Aorta (tissue), 5 donors: ENCODE data around the gene TRIM47. TPM values are rescaled to one million over a fixed set of nuclear protein-coding genes. Genes with fewer than 3 reads are reported as not detected.

ENCODE experiments used
- ATAC-seq: fragments of 200-7000 bp; cut with Tn5 transposase; one replicate; pipeline ENCODE4 v1.9.1; 2022; ENCODE audit warnings: moderate library complexity; ENCODE audit not compliant: low FRiP score
- DNase-seq, 2 donors: peaks; one replicate each; pipeline ENCODE4 v3.0.0-alpha.2; 2020
- H3K27ac ChIP-seq, 2 donors: one replicate each; pipeline ENCODE4 v1.5.1; 2013; ENCODE audit warnings: low read length in 2 of 2, mild to moderate bottlenecking in 2 of 2, moderate library complexity in 2 of 2, control low read depth in 1 of 2, inconsistent platforms in 1 of 2, low read depth in 1 of 2
- H3K27me3 ChIP-seq, 2 donors: one replicate each; pipeline ENCODE4 v1.6.1; 2013; ENCODE audit warnings: control low read depth in 1 of 2, low read length in 1 of 2, mild to moderate bottlenecking in 1 of 2, moderate library complexity in 1 of 2; ENCODE audit not compliant: insufficient read depth in 2 of 2, control insufficient read depth in 1 of 2
- H3K36me3 ChIP-seq, 2 donors: one replicate each; pipeline ENCODE4 v1.6.1; 2013; ENCODE audit warnings: control low read depth in 1 of 2, low read length in 1 of 2, mild to moderate bottlenecking in 1 of 2; ENCODE audit not compliant: insufficient read depth in 2 of 2, control insufficient read depth in 1 of 2
- H3K4me1 ChIP-seq, 2 donors: one replicate each; pipeline ENCODE4 v1.6.1; 2013; ENCODE audit warnings: low read length in 2 of 2, control low read depth in 1 of 2, mild to moderate bottlenecking in 1 of 2, moderate library complexity in 1 of 2; ENCODE audit not compliant: insufficient read depth in 2 of 2, control insufficient read depth in 1 of 2
- H3K4me3 ChIP-seq, 2 donors: one replicate each; pipeline ENCODE4 v1.5.1; 2013; ENCODE audit warnings: low read length in 2 of 2, control low read depth in 1 of 2, mild to moderate bottlenecking in 1 of 2
- H3K9me3 ChIP-seq: one replicate; pipeline ENCODE4 v1.6.1; 2013; ENCODE audit warnings: mild to moderate bottlenecking, low read length; ENCODE audit not compliant: control insufficient read depth
- WGBS, 2 donors: extraction: QIAGEN DNeasy Blood & Tissue Kit; methylation state at CpG; one replicate each; pipeline ENCODE4 v1.1.7; 2013; 5-methylcytosine and 5-hydroxymethylcytosine counted together
- intact Hi-C, 2 donors: fragments of 100-400 bp; cut with DNase I; formaldehyde crosslinking; loops; one replicate each; pipeline versions ENCODE4 v1.14.2 to v1.15.0; 2022
- polyA plus RNA-seq, 2 donors: library from polyadenylated mRNA; stranded (reverse); fragments of 200-250 nt; gene quantifications; one replicate each; pipeline ENCODE4 v1.2.3, GENCODE V29; 2013
- total RNA-seq, 2 donors: library from RNA; stranded (reverse); fragmentation: NEBNext Ultra II Directional; extraction: Animal tissue kit (Norgen Biotek cat#: 25700); gene quantifications; one replicate each; pipeline ENCODE4 v1.2.1, GENCODE V29; 2021
- donor health status: healthy with polysubstance abuse.
- donor health status: Bipolar disorder and iron deficiency.
- donor health status: DM: no; HTN: no; CAD: no.
- donor health status: DM: no; HTN: no; CAD: no.
- donor health status: DM: yes; HTN: yes; CAD: no.

Gene TRIM47
- total and polyA plus RNA-seq, 4 donors, result 15.7 to 88.5 (median 43.7) TPM

DNA sequence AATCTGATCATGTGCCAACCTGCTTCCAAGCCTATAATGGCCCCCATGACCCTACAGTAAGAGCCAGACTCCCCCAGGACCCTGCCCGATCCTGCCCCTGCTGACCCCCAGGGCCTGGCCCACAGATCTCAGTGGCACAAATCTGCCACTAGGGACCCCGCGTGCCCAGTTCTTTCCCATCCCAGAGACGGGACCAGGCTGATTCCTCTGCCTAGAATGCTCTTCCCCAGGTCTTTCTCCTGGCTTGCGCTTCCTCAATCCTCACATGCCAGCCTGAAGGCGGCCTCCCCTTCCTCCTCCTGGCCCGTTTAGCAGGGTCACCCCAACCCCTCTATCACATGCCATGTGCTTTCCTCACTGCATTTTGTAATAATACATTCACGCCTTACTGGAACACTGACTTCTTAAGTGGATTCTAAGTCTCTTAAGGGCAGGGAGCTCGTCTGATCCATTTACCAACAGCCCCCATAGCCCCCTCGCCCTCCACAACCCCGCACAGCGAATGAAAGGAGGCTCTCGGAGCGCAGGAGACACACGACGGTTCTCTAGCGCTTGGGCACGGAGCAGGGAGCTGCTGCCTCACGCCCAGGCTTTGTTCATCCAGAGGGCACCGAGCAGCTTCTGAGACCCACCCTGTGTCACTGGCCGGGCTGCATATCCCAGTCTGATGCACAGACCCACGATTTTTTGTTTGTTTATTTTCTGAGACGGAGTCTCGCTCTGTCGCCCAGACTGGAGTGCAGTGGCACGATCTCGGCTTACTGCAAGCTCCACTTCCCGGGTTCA is 17.2 kb upstream of the TRIM47 start:
- Histone ChIP-seq H3K4me3 (no peak overlapping the region), H3K4me1 (no peaks in the 10 kb centered on the region), H3K36me3 (peaks cover 0 to 1% of the 10 kb centered on the region in 2 donors), H3K27ac (no peak overlapping the region), H3K27me3 (no peaks in the 10 kb centered on the region), H3K9me3 (no peaks in the 10 kb centered on the region)
- no peak for ATAC-seq
- WGBS, 2 donors, result 32 to 35% methylated on average over 28 of the region's 28 CpGs
- DNase-seq, result no peak
- intact Hi-C loops, result loop anchor here in 1 of 2 donors (1.0 kb wide), 1 partner anchor 40 kb away; the partner anchor contains the start of gene WBP2

DNA sequence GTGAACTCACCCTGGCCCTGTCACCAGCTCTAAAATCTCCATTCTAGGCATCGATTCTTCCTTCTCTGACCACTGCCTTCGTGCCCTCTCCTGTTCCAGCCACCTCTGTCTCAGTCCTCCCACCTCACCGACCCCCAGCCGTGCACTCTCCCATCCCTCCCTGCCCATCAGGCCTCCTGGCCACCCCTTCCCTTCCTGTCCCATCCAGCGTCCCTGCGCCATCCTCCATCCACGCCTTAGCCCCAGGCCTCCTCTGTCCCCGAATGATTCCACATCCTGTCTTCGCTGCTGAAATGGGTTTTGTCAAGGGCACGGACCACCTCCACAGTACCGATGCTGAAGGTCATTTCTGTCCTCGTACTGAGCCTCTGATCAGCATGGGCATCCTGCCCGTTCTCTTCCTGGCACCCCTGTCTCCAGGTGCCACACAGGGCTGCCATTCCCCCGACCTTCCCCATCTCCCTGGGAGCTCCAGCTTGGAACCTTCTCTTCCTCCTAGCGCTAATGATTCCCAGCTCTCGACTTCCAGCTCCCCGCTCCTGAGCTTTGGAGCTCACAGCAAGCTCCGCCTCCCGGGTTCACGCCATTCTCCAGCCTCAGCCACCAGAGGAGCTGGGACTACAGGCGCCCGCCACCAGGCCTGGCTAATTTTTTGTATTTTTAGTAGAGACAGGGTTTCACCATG is 15.8 kb upstream of the TRIM47 start:
- no peak for ATAC-seq
- H3K9me3 ChIP-seq, result no peaks in the 10 kb centered on the region
- 74 to 82% methylated on average over 22 of the region's 22 CpGs for WGBS, 2 donors
- no peak overlapping the region for H3K27ac ChIP-seq
- H3K4me3 ChIP-seq, result no peak overlapping the region
- no peaks in the 10 kb centered on the region for H3K27me3 ChIP-seq
- intact Hi-C loops, result loop anchor here in 1 of 2 donors (5.0 kb wide), 1 partner anchor 47 kb away; no protein-coding TSS in a partner anchor
- H3K36me3 ChIP-seq, result peaks cover 0 to 1% of the 10 kb centered on the region in 2 donors
- DNase-seq, result no peak
- H3K4me1 ChIP-seq, result no peaks in the 10 kb centered on the region

DNA sequence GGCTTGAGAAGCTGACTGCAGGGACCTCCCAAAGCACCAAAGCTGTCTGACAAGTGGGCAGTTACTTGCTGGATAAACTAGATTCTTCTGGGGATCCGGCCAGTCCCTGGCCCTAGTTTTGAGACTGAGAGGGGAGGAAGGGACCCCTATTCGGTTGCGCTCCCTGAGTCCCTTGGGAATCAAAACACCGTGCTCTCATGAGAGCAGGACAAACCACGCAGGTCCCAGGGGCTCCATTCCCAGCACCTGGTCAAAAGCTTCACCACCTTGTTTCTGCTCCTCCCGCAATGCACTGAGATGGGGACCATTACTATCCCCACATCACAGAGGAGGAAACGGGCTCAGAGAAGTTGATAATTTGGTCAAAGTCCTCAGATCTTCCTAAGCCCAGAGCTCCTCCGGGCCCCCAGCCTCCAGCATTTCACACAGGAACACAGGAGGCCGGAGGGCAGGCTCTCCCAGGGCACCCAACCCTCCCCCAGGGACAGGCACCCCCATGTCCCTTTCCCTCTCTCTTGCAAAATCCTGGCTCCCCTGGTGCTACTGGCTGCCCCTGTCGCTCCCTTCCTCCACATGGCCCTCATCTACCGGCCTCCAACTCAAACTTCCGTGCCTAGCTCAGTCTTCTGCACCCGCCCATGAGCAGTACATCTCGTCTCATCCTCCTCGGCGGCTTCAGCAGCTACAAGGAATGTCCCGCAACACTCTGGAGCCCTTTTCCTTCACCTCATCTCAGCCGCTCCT is 15.1 kb upstream of the TRIM47 start:
- Histone ChIP-seq H3K4me1 (no peaks in the 10 kb centered on the region), H3K9me3 (no peaks in the 10 kb centered on the region), H3K4me3 (no peak overlapping the region), H3K27ac (no peak overlapping the region), H3K36me3 (peaks cover 0 to 1% of the 10 kb centered on the region in 2 donors), H3K27me3 (no peaks in the 10 kb centered on the region)
- WGBS, 2 donors, result 87 to 91% methylated on average over 18 of the region's 18 CpGs
- DNase-seq (no peak), ATAC-seq (no peak)
- intact Hi-C loops, result loop anchor here in 1 of 2 donors (5.0 kb wide), 1 partner anchor 46 kb away; no protein-coding TSS in a partner anchor

DNA sequence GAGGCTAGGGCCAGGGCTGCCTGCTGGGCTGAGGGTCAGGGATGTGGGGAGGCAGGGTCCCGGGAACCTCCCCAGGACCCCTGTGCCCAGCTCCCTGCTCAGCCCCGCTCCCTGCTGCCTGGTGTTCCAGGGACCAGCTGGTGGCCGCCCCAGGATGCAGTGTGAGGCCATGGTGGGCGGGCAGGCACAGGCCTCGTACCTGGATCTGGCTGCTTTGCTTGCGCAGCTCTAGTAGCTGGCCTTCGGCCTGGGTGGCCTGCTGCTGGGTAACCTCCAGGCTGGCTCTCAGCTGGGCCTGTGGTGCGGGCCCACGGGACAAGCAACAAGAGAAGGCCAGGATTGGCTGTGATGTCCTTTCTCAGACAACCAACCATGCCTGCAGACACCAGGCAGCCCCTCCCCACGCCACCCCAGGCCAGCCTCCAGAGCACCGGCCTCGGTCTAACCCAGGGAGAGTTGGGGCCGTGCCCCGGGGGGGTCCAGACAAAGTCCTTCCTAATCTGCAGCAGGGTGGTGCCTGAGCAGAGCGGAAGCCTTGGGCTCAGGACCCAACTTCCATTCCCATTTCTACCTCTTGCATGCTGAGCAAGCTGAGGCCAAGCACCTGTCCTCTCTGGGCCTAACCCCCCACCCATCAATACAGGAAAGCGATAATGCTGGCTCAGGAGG is 14.3 kb upstream of the TRIM47 start:
- intact Hi-C loops, result loop anchor here in 1 of 2 donors (5.0 kb wide), 1 partner anchor 45 kb away; no protein-coding TSS in a partner anchor
- Histone ChIP-seq H3K9me3 (no peaks in the 10 kb centered on the region), H3K27me3 (no peaks in the 10 kb centered on the region), H3K4me1 (no peaks in the 10 kb centered on the region), H3K27ac (no peak overlapping the region), H3K4me3 (no peak overlapping the region), H3K36me3 (peaks cover 0 to 1% of the 10 kb centered on the region in 2 donors)
- DNase-seq (peak in 1 of 2 donors; percentile 40), ATAC-seq (no peak)
- WGBS, 2 donors, result 80% methylated on average over 15 to 16 of the region's 16 CpGs

DNA sequence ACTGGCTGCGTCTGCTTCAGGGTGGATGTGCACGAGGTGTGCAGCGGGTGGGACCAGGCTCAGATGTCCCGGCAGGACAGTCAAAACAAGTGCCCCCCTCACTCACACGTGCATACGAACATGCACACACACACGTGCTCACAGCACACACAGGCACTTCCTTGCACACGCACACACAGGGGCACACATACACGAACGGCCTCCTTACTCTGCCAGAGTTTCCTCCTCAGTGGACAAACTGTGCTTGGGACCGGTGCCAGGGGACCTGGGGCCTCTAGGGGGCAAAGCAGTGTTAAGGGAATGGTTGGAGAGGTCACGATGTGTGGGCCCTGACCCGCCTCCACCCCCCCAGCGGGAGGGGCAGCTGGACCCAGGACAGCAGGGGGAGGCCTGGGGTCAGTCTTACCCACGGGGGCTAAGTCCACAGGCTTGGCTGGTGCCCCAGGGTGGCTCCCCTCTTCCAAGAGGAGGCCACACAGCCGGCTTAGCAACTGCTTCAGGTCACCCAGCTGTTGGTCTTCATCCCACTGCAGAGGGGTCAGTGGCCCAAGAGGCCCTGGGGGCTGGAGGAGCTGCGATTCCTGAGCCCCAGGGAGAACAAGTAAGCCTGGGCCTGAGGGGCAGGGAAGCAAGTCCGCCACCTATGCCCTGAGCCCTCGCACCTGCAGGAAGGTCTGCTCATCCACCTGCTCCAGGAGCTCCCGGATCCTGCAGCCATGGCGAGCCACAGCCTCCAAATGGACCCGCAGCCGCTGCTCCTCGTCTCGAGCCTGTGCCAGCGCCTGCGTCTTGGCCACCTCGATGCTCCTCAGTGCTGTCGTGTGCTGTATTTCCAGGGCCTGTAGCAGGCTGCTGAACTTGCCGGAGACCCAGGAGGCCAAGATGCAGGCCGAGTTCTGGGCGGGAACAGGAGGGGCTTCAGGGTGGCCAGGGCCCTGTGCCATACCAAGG is 13.5 kb upstream of the TRIM47 start:
- 78 to 80% methylated on average over 32 of the region's 32 CpGs for WGBS, 2 donors
- DNase-seq, result peak in 1 of 2 donors; percentile 46

DNA sequence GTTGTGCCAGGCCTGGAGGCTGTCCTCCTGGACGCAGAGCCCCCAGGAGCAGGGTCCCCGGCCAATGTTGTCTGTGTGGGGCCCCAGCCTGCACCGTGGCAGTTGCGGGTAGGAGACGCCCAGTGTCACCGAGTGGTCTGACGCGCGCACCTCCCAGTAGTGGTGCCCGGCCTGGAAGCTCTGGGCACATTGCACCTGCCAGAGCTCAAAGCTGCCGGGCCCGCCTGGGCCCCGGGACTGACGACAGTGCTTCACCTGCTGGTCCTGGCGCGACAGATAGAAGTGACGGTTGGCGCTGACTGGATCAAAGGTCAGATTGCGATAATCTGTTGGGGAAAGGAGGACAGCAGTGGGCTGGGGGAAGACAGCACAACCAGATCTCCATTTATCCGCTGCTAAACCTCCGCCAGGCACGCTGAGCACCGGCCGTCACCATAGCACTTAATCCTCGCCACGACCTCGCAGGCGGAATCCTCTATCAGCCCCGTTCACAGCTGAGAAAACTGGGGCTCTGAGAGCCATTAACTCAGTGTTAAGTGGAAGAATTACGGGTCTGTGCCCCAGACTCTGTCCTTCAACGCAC is 12.7 kb upstream of the TRIM47 start:
- intact Hi-C loops, result loop anchor here in 1 of 2 donors (5.0 kb wide), 1 partner anchor 44 kb away; no protein-coding TSS in a partner anchor
- ATAC-seq, result no peak
- WGBS, 2 donors, result 92% methylated on average over 31 of the region's 31 CpGs
- peaks cover 0 to 1% of the 10 kb centered on the region in 2 donors for H3K36me3 ChIP-seq
- H3K27ac ChIP-seq, result no peak overlapping the region
- H3K27me3 ChIP-seq, result no peaks in the 10 kb centered on the region
- no peak overlapping the region for H3K4me3 ChIP-seq
- H3K4me1 ChIP-seq, result no peaks in the 10 kb centered on the region
- no peaks in the 10 kb centered on the region for H3K9me3 ChIP-seq
- peak in 1 of 2 donors; percentile 49 for DNase-seq

More for the DNA sequence above, 13.5 kb upstream of the TRIM47 start:
- intact Hi-C loops, result loop anchor here in 1 of 2 donors (5.0 kb wide), 1 partner anchor 45 kb away; no protein-coding TSS in a partner anchor
- ATAC-seq, result no peak
- Histone ChIP-seq H3K36me3 (peaks cover 0 to 1% of the 10 kb centered on the region in 2 donors), H3K4me1 (no peaks in the 10 kb centered on the region), H3K27ac (no peak overlapping the region), H3K9me3 (no peaks in the 10 kb centered on the region), H3K27me3 (no peaks in the 10 kb centered on the region), H3K4me3 (no peak overlapping the region)

- Histone ChIP-seq H3K27ac (no peak overlapping the region), H3K9me3 (no peaks in the 10 kb centered on the region), H3K4me1 (no peaks in the 10 kb centered on the region), H3K27me3 (no peaks in the 10 kb centered on the region), H3K36me3 (peaks cover 0 to 1% of the 10 kb centered on the region in 2 donors), H3K4me3 (no peak overlapping the region)
- no peak for DNase-seq
- no peak for ATAC-seq
- 75 to 76% methylated on average over 6 of the region's 6 CpGs for WGBS, 2 donors
- intact Hi-C loops, result no loop called here
Observed at GRCh38 chr17:75889454-75889853, 11.1 kb upstream of the TRIM47 start.
